Measurements from ENCODE around the gene RAD54L2. TPM values are rescaled to one million over a fixed set of nuclear protein-coding genes. Genes with fewer than 3 reads are reported as not detected.

RAD54L2 gene
- 17.9 TPM for polyA plus RNA-seq (2013)

- Histone ChIP-seq H3K36me3 (ENCODE audit: control insufficient read depth in 4 of 4, insufficient read depth in 4 of 4, low read length in 3 of 4) (peaks cover 0 to 9% (median 5%) of the 10 kb centered on the region in 4 experiments), H3K27ac (ENCODE audit: insufficient read depth in 1 of 2, low read depth in 1 of 2, low read length in 2 of 2, poor library complexity in 1 of 2, severe bottlenecking in 2 of 2) (peak within 1 kb of the TSS; percentile 78 to 90), H3K27me3 (replicated peaks in 2 of 5; ENCODE audit: control insufficient read depth in 4 of 5, insufficient read depth in 5 of 5, low read length in 4 of 5) (no peaks in the 10 kb centered on the region), H3K4me1 (ENCODE audit: control extremely low read depth in 1 of 4, control insufficient read depth in 4 of 4, insufficient read depth in 4 of 4, low read length in 3 of 4) (peaks cover 4 to 24% (median 21%) of the 10 kb centered on the region in 4 experiments), H3K9me3 (ENCODE audit: control extremely low read depth in 1 of 5, control insufficient read depth in 4 of 5, insufficient read depth in 2 of 5, low read depth in 1 of 5, low read length in 4 of 5) (no peaks in the 10 kb centered on the region), H3K4me3 (ENCODE audit: control insufficient read depth in 1 of 7, extremely low read depth in 1 of 7, insufficient read depth in 4 of 7, low read depth in 2 of 7, low read length in 6 of 7) (peak within 1 kb of the TSS; percentile 57 to 98 (median 84))
- DNase-seq = peak; percentile 79 to 86 (median 81)
- POLR2A ChIA-PET = interaction anchor here (0.6 kb wide), 1 partner anchor 928 kb away, joined by 4 read pairs; no protein-coding TSS in a partner anchor
- CTCF ChIA-PET = interaction anchor here (0.9 to 4.3 kb wide), 8 partner anchors 11 to 143 kb away, joined by 3 to 21 read pairs (median 4); no protein-coding TSS in a partner anchor
- 0% methylated on average over 47 of the region's 91 CpGs for WGBS (ENCODE audit: insufficient coverage)
These were observed at the start of gene RAD54L2 for GRCh38 chr3:51538459-51539290. TSS of gene RAD54L2 (plus strand) at chr3:51538719. CDS start at chr3:51590421, 51,702 bp downstream.

- H3K27ac ChIP-seq (ENCODE audit: insufficient read depth in 1 of 2, low read depth in 1 of 2, low read length in 2 of 2, poor library complexity in 1 of 2, severe bottlenecking in 2 of 2) = peak overlapping the region; percentile 79 to 87
- 0% methylated on average over 31 of the region's 43 CpGs for WGBS (ENCODE audit: insufficient coverage)
- ChIA-PET CTCF (interaction anchor here (0.6 to 6.4 kb wide), 12 partner anchors 9 to 187 kb away, joined by 3 to 125 read pairs (median 4); partner anchors contain the start of genes RBM15B and TEX264), POLR2A (interaction anchor here (0.6 to 1.8 kb wide), 4 partner anchors 143 to 230 kb away, joined by 3 to 7 read pairs (median 4); no protein-coding TSS in a partner anchor)
- H3K27me3 ChIP-seq (replicated peaks in 2 of 5; ENCODE audit: control insufficient read depth in 4 of 5, insufficient read depth in 5 of 5, low read length in 4 of 5) = no peaks in the 10 kb centered on the region
- peaks cover 2 to 19% (median 12%) of the 10 kb centered on the region in 4 experiments for H3K4me1 ChIP-seq (ENCODE audit: control extremely low read depth in 1 of 4, control insufficient read depth in 4 of 4, insufficient read depth in 4 of 4, low read length in 3 of 4)
- DNase-seq = peak; percentile 91 to 96 (median 95)
- no peaks in the 10 kb centered on the region for H3K9me3 ChIP-seq (ENCODE audit: control extremely low read depth in 1 of 5, control insufficient read depth in 4 of 5, insufficient read depth in 2 of 5, low read depth in 1 of 5, low read length in 4 of 5)
- peak overlapping the region; percentile 82 to 95 (median 87) for H3K4me3 ChIP-seq (ENCODE audit: control insufficient read depth in 1 of 7, extremely low read depth in 1 of 7, insufficient read depth in 4 of 7, low read depth in 2 of 7, low read length in 6 of 7)
- H3K36me3 ChIP-seq (ENCODE audit: control insufficient read depth in 4 of 4, insufficient read depth in 4 of 4, low read length in 3 of 4) = peaks cover 0 to 11% (median 4%) of the 10 kb centered on the region in 4 experiments
These were observed 39.4 kb upstream of the RAD54L2 start for GRCh38 chr3:51498876-51499738.

- no peaks in the 10 kb centered on the region for H3K9me3 ChIP-seq (ENCODE audit: control extremely low read depth in 1 of 5, control insufficient read depth in 4 of 5, insufficient read depth in 2 of 5, low read depth in 1 of 5, low read length in 4 of 5)
- CTCF ChIA-PET = interaction anchor here (0.6 to 6.4 kb wide), 22 partner anchors 9 to 885 kb away, joined by 3 to 125 read pairs (median 4); partner anchors contain the start of genes RAD54L2, RBM15B and TEX264
- peaks cover 2 to 19% (median 12%) of the 10 kb centered on the region in 4 experiments for H3K4me1 ChIP-seq (ENCODE audit: control extremely low read depth in 1 of 4, control insufficient read depth in 4 of 4, insufficient read depth in 4 of 4, low read length in 3 of 4)
- H3K36me3 ChIP-seq (ENCODE audit: control insufficient read depth in 4 of 4, insufficient read depth in 4 of 4, low read length in 3 of 4) = peaks cover 0 to 8% (median 2%) of the 10 kb centered on the region in 4 experiments
- peak overlapping the region in 1 of 2 experiments; percentile 73 for H3K27ac ChIP-seq (ENCODE audit: insufficient read depth in 1 of 2, low read depth in 1 of 2, low read length in 2 of 2, poor library complexity in 1 of 2, severe bottlenecking in 2 of 2)
- no peak for DNase-seq
- peak overlapping the region in 5 of 7 experiments; percentile 11 to 88 (median 48) for H3K4me3 ChIP-seq (ENCODE audit: control insufficient read depth in 1 of 7, extremely low read depth in 1 of 7, insufficient read depth in 4 of 7, low read depth in 2 of 7, low read length in 6 of 7)
- no peaks in the 10 kb centered on the region for H3K27me3 ChIP-seq (replicated peaks in 2 of 5; ENCODE audit: control insufficient read depth in 4 of 5, insufficient read depth in 5 of 5, low read length in 4 of 5)
- 93% methylated on average over 3 of the region's 14 CpGs for WGBS (ENCODE audit: insufficient coverage)
- POLR2A ChIA-PET = interaction anchor here (0.6 to 1.8 kb wide), 8 partner anchors 9 to 1172 kb away, joined by 3 to 6 read pairs (median 4); no protein-coding TSS in a partner anchor
These were observed 37.8 kb upstream of the RAD54L2 start for GRCh38 chr3:51500632-51501131.

GRCh38 chr3:51501833-51502561, 36.5 kb upstream of the RAD54L2 start:
- CTCF ChIA-PET = interaction anchor here (0.6 to 6.4 kb wide), 37 partner anchors 8 to 886 kb away, joined by 3 to 125 read pairs (median 4); partner anchors contain the start of genes RAD54L2, RBM15B and TEX264
- 32% methylated on average over 4 of the region's 6 CpGs for WGBS (ENCODE audit: insufficient coverage)
- peak; percentile 77 to 86 (median 78) for DNase-seq
- Histone ChIP-seq H3K4me3 (ENCODE audit: control insufficient read depth in 1 of 7, extremely low read depth in 1 of 7, insufficient read depth in 4 of 7, low read depth in 2 of 7, low read length in 6 of 7) (no peak overlapping the region), H3K27me3 (replicated peaks in 2 of 5; ENCODE audit: control insufficient read depth in 4 of 5, insufficient read depth in 5 of 5, low read length in 4 of 5) (no peaks in the 10 kb centered on the region), H3K36me3 (ENCODE audit: control insufficient read depth in 4 of 4, insufficient read depth in 4 of 4, low read length in 3 of 4) (peaks cover 0 to 3% (median 0%) of the 10 kb centered on the region in 4 experiments), H3K4me1 (ENCODE audit: control extremely low read depth in 1 of 4, control insufficient read depth in 4 of 4, insufficient read depth in 4 of 4, low read length in 3 of 4) (peaks cover 2 to 19% (median 12%) of the 10 kb centered on the region in 4 experiments), H3K27ac (ENCODE audit: insufficient read depth in 1 of 2, low read depth in 1 of 2, low read length in 2 of 2, poor library complexity in 1 of 2, severe bottlenecking in 2 of 2) (no peak overlapping the region), H3K9me3 (ENCODE audit: control extremely low read depth in 1 of 5, control insufficient read depth in 4 of 5, insufficient read depth in 2 of 5, low read depth in 1 of 5, low read length in 4 of 5) (no peaks in the 10 kb centered on the region)
- POLR2A ChIA-PET = no interaction called here

- Histone ChIP-seq H3K4me1 (ENCODE audit: control extremely low read depth in 1 of 4, control insufficient read depth in 4 of 4, insufficient read depth in 4 of 4, low read length in 3 of 4) (peaks cover 2 to 19% (median 12%) of the 10 kb centered on the region in 4 experiments), H3K9me3 (ENCODE audit: control extremely low read depth in 1 of 5, control insufficient read depth in 4 of 5, insufficient read depth in 2 of 5, low read depth in 1 of 5, low read length in 4 of 5) (no peaks in the 10 kb centered on the region), H3K27me3 (replicated peaks in 2 of 5; ENCODE audit: control insufficient read depth in 4 of 5, insufficient read depth in 5 of 5, low read length in 4 of 5) (no peaks in the 10 kb centered on the region), H3K27ac (ENCODE audit: insufficient read depth in 1 of 2, low read depth in 1 of 2, low read length in 2 of 2, poor library complexity in 1 of 2, severe bottlenecking in 2 of 2) (no peak overlapping the region), H3K4me3 (ENCODE audit: control insufficient read depth in 1 of 7, extremely low read depth in 1 of 7, insufficient read depth in 4 of 7, low read depth in 2 of 7, low read length in 6 of 7) (no peak overlapping the region), H3K36me3 (ENCODE audit: control insufficient read depth in 4 of 4, insufficient read depth in 4 of 4, low read length in 3 of 4) (peaks cover 0 to 1% (median 0%) of the 10 kb centered on the region in 4 experiments)
- ChIA-PET CTCF (interaction anchor here (0.7 to 6.4 kb wide), 24 partner anchors 9 to 295 kb away, joined by 3 to 125 read pairs (median 4); partner anchors contain the start of genes RBM15B and TEX264), POLR2A (no interaction called here)
- DNase-seq = no peak
- WGBS (ENCODE audit: insufficient coverage) = no CpG with 5 or more reads among the region's 2 CpGs
These were observed 36.0 kb upstream of the RAD54L2 start for GRCh38 chr3:51502562-51502910.

- Histone ChIP-seq H3K27me3 (replicated peaks in 2 of 5; ENCODE audit: control insufficient read depth in 4 of 5, insufficient read depth in 5 of 5, low read length in 4 of 5) (no peaks in the 10 kb centered on the region), H3K4me3 (ENCODE audit: control insufficient read depth in 1 of 7, extremely low read depth in 1 of 7, insufficient read depth in 4 of 7, low read depth in 2 of 7, low read length in 6 of 7) (no peak overlapping the region), H3K36me3 (ENCODE audit: control insufficient read depth in 4 of 4, insufficient read depth in 4 of 4, low read length in 3 of 4) (no peaks in the 10 kb centered on the region), H3K4me1 (ENCODE audit: control extremely low read depth in 1 of 4, control insufficient read depth in 4 of 4, insufficient read depth in 4 of 4, low read length in 3 of 4) (peaks cover 2 to 19% (median 11%) of the 10 kb centered on the region in 4 experiments), H3K9me3 (ENCODE audit: control extremely low read depth in 1 of 5, control insufficient read depth in 4 of 5, insufficient read depth in 2 of 5, low read depth in 1 of 5, low read length in 4 of 5) (no peaks in the 10 kb centered on the region), H3K27ac (ENCODE audit: insufficient read depth in 1 of 2, low read depth in 1 of 2, low read length in 2 of 2, poor library complexity in 1 of 2, severe bottlenecking in 2 of 2) (no peak overlapping the region)
- no peak for DNase-seq
- POLR2A ChIA-PET = no interaction called here
- WGBS (ENCODE audit: insufficient coverage) = 90% methylated on average over 2 of the region's 2 CpGs
- CTCF ChIA-PET = interaction anchor here (0.7 to 6.4 kb wide), 12 partner anchors 8 to 295 kb away, joined by 3 to 125 read pairs (median 12); partner anchors contain the start of gene TEX264
These were observed 35.5 kb upstream of the RAD54L2 start for GRCh38 chr3:51503007-51503406.

Measured in common myeloid progenitor, CD34-positive (primary cell).